HEK293 (cell line): ENCODE measurements around the gene ZNF26.
"Not testable (repeated sequence)": the region's sequence is repeated elsewhere in the genome, so short reads cannot be mapped to it uniquely, and the experiment has no call there.

Experiments used
- CTCF ChIA-PET: fragments of 350-600 bp; formaldehyde crosslinking; extraction: SDS; loops from one replicate; lab custom pipeline; 2021; ENCODE audit warnings: antibody characterized with exemption; lab: Yijun Ruan, JAX
- POLR2A ChIA-PET: fragments of 300-600 bp; formaldehyde crosslinking; extraction: SDS; loops from one replicate; lab custom pipeline; 2020; ENCODE audit warnings: antibody characterized with exemption, inconsistent platforms; lab: Yijun Ruan, JAX
- H3K27ac ChIP-seq: fragments of 200-500 bp; sonication (Bioruptor generic); 2 replicates; pipeline ENCODE4 v1.5.1; 2014; ENCODE audit warnings: low read depth, low read length, control low read depth, inconsistent platforms; ENCODE audit errors: extremely low read depth
- H3K36me3 ChIP-seq, 2 experiments: fragments of 200-500 bp in 1 of 2; sonication (Bioruptor generic) in 1 of 2; 1 replicate in 1 of 2; 2 replicates in 1 of 2; pipeline ENCODE4 v1.5.1; 2014 to 2017; ENCODE audit warnings: inconsistent platforms in 2 of 2, low read length in 2 of 2; ENCODE audit not compliant: control insufficient read depth in 2 of 2, insufficient read depth in 1 of 2
- H3K4me1 ChIP-seq: fragments of 200-500 bp; sonication (Bioruptor generic); 2 replicates; pipeline ENCODE4 v1.5.1; 2014; ENCODE audit warnings: mild to moderate bottlenecking, low read length, inconsistent platforms; ENCODE audit not compliant: control insufficient read depth, insufficient read depth
- H3K4me3 ChIP-seq: 2 replicates; pipeline ENCODE4 v1.5.1; 2011; ENCODE audit warnings: low read depth, mild to moderate bottlenecking, control low read depth, low read length, moderate library complexity
- H3K9me3 ChIP-seq: fragments of 200-500 bp; sonication (Bioruptor generic); 2 replicates; pipeline ENCODE4 v1.5.1; 2014; ENCODE audit warnings: low read depth, low read length, inconsistent platforms; ENCODE audit not compliant: control insufficient read depth, insufficient read depth
- BCL11A ChIP-seq: fragments of 450-650 bp; formaldehyde crosslinking; IDR thresholded peaks from 2 replicates; pipeline ENCODE4 v1.5.1; 2016; ENCODE audit warnings: low read depth, missing biosample characterization, missing genetic modification characterization
- IKZF3 ChIP-seq: fragments of 450-650 bp; IDR thresholded peaks from 2 replicates; pipeline ENCODE4 v1.5.0; 2018; ENCODE audit warnings: missing biosample characterization, mild to moderate bottlenecking, missing genetic modification characterization, moderate library complexity
- OSR2 ChIP-seq: fragments of 450-650 bp; formaldehyde crosslinking; IDR thresholded peaks from 2 replicates; pipeline ENCODE4 v1.5.1; 2016; ENCODE audit warnings: missing biosample characterization, missing genetic modification characterization
- RBAK ChIP-seq: fragments of 450-650 bp; formaldehyde crosslinking; IDR thresholded peaks from 2 replicates; pipeline ENCODE4 v1.5.1; 2016; ENCODE audit warnings: missing biosample characterization, missing genetic modification characterization
- REPIN1 ChIP-seq: fragments of 450-650 bp; formaldehyde crosslinking; IDR thresholded peaks from 2 replicates; pipeline ENCODE4 v1.5.1; 2017; ENCODE audit warnings: missing biosample characterization, missing genetic modification characterization, low read depth
- SP3 ChIP-seq: fragments of 450-650 bp; formaldehyde crosslinking; IDR thresholded peaks from 2 replicates; pipeline ENCODE4 v1.5.1; 2016; ENCODE audit warnings: missing biosample characterization, missing genetic modification characterization
- SP7 ChIP-seq: fragments of 450-650 bp; formaldehyde crosslinking; IDR thresholded peaks from 2 replicates; pipeline ENCODE4 v1.5.1; 2016; ENCODE audit warnings: missing biosample characterization, missing genetic modification characterization
- TRIM28 ChIP-seq: IDR thresholded peaks from 2 replicates; pipeline ENCODE4 v1.6.1; 2011; ENCODE audit warnings: low read length, control low read depth, borderline replicate concordance
- ZBTB17 ChIP-seq: fragments of 450-650 bp; formaldehyde crosslinking; IDR thresholded peaks from 2 replicates; pipeline ENCODE4 v1.5.1; 2016; ENCODE audit warnings: missing biosample characterization, missing genetic modification characterization
- ZBTB26 ChIP-seq: fragments of 450-650 bp; formaldehyde crosslinking; optimal IDR thresholded peaks from 2 replicates; pipeline ENCODE3; 2016; ENCODE audit warnings: missing biosample characterization, mild to moderate bottlenecking, missing genetic modification characterization
- ZNF221 ChIP-seq: fragments of 450-650 bp; formaldehyde crosslinking; IDR thresholded peaks from 2 replicates; pipeline ENCODE4 v1.5.1; 2017; ENCODE audit warnings: missing biosample characterization, missing genetic modification characterization, borderline replicate concordance
- ZNF324 ChIP-seq: fragments of 450-650 bp; formaldehyde crosslinking; IDR thresholded peaks from 2 replicates; pipeline ENCODE4 v1.5.1; 2016; ENCODE audit warnings: missing biosample characterization, missing genetic modification characterization
- ZNF37A ChIP-seq: fragments of 450-650 bp; IDR thresholded peaks from 2 replicates; pipeline ENCODE4 v1.5.1; 2018; ENCODE audit warnings: missing biosample characterization, missing genetic modification characterization
- ZNF501 ChIP-seq: fragments of 450-650 bp; formaldehyde crosslinking; IDR thresholded peaks from 2 replicates; pipeline ENCODE4 v1.5.1; 2016; ENCODE audit warnings: missing biosample characterization, missing genetic modification characterization
- ZNF521 ChIP-seq: fragments of 450-650 bp; formaldehyde crosslinking; IDR thresholded peaks from 2 replicates; pipeline ENCODE4 v1.5.1; 2017; ENCODE audit warnings: missing biosample characterization, mild to moderate bottlenecking, missing genetic modification characterization
- ZNF529 ChIP-seq: fragments of 450-650 bp; formaldehyde crosslinking; IDR thresholded peaks from 2 replicates; pipeline ENCODE4 v1.5.1; 2017; ENCODE audit warnings: missing genetic modification characterization, missing biosample characterization; ENCODE audit not compliant: insufficient replicate concordance
- ZNF626 ChIP-seq: fragments of 450-650 bp; sonication (Bioruptor Pico); formaldehyde crosslinking; IDR thresholded peaks from 2 replicates; pipeline ENCODE4 v1.5.1; 2018; ENCODE audit warnings: missing biosample characterization, missing genetic modification characterization, inconsistent platforms
- ZNF654 ChIP-seq: fragments of 450-650 bp; formaldehyde crosslinking; IDR thresholded peaks from 2 replicates; pipeline ENCODE4 v1.5.1; 2016; ENCODE audit warnings: low read depth, missing biosample characterization, missing genetic modification characterization
- ZNF660 ChIP-seq: fragments of 450-650 bp; IDR thresholded peaks from 2 replicates; pipeline ENCODE4 v1.5.1; 2018; ENCODE audit warnings: missing biosample characterization, mild to moderate bottlenecking, missing genetic modification characterization
- ZNF704 ChIP-seq: fragments of 450-650 bp; formaldehyde crosslinking; IDR thresholded peaks from 2 replicates; pipeline ENCODE4 v1.5.1; 2016; ENCODE audit warnings: missing biosample characterization, missing genetic modification characterization
- ZNF768 ChIP-seq: fragments of 450-650 bp; formaldehyde crosslinking; IDR thresholded peaks from 2 replicates; pipeline ENCODE4 v1.5.1; 2018; ENCODE audit warnings: missing biosample characterization, mild to moderate bottlenecking, missing genetic modification characterization
- ZNF785 ChIP-seq: fragments of 450-650 bp; formaldehyde crosslinking; IDR thresholded peaks from 2 replicates; pipeline ENCODE4 v1.5.1; 2016; ENCODE audit warnings: missing biosample characterization, missing genetic modification characterization
- ZSCAN16 ChIP-seq: fragments of 450-650 bp; formaldehyde crosslinking; IDR thresholded peaks from 2 replicates; pipeline ENCODE4 v1.5.1; 2016; ENCODE audit warnings: missing biosample characterization, missing genetic modification characterization
- TF ChIP-seq, protein P1 (sequence below): fragments of 450-650 bp; formaldehyde crosslinking; IDR thresholded peaks from 2 replicates; pipeline ENCODE4 v1.5.0; 2017; ENCODE audit warnings: missing biosample characterization, missing genetic modification characterization, borderline replicate concordance
- TF ChIP-seq, protein P2 (sequence below): fragments of 450-650 bp; formaldehyde crosslinking; IDR thresholded peaks from 2 replicates; pipeline ENCODE4 v1.5.1; 2016; ENCODE audit warnings: missing biosample characterization, missing genetic modification characterization

Gene ZNF26

GRCh38 chr12:132986001-132986884 is at the start of gene ZNF26 (continued):
- TF ChIP-seq ZNF704 = no peak
- TF ChIP-seq, protein P1, sequence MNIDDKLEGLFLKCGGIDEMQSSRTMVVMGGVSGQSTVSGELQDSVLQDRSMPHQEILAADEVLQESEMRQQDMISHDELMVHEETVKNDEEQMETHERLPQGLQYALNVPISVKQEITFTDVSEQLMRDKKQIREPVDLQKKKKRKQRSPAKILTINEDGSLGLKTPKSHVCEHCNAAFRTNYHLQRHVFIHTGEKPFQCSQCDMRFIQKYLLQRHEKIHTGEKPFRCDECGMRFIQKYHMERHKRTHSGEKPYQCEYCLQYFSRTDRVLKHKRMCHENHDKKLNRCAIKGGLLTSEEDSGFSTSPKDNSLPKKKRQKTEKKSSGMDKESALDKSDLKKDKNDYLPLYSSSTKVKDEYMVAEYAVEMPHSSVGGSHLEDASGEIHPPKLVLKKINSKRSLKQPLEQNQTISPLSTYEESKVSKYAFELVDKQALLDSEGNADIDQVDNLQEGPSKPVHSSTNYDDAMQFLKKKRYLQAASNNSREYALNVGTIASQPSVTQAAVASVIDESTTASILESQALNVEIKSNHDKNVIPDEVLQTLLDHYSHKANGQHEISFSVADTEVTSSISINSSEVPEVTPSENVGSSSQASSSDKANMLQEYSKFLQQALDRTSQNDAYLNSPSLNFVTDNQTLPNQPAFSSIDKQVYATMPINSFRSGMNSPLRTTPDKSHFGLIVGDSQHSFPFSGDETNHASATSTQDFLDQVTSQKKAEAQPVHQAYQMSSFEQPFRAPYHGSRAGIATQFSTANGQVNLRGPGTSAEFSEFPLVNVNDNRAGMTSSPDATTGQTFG = no peak
- no peak for TF ChIP-seq OSR2 (tag by site-specific recombination)
- 0 out of 2 replicates have a peak, but pooled peaks have one; percentile 29 for TF ChIP-seq ZNF626 (tag by site-specific recombination)
- TF ChIP-seq ZNF324 = no peak; the same call in 1 of the 2 replicates
- TF ChIP-seq ZNF521 = no peak
- peak; percentile 98 for TF ChIP-seq ZBTB17 (tag by site-specific recombination)
- TF ChIP-seq ZNF529 (tag by site-specific recombination) = no peak
- no peak for TF ChIP-seq ZNF785 (tag by site-specific recombination)
- TF ChIP-seq ZNF768 (tag by site-specific recombination) = peak; percentile 47; the same call in 1 of the 2 replicates
- TF ChIP-seq RBAK = no peak
- peak; percentile 71 for TF ChIP-seq SP7
- peak; percentile 60; the same call in 1 of the 2 replicates for TF ChIP-seq IKZF3 (tag by site-specific recombination)
- no peak for TF ChIP-seq ZNF221 (tag by site-specific recombination)
- peak; percentile 95 for TF ChIP-seq ZBTB26
- TF ChIP-seq REPIN1 (tag by site-specific recombination) = peak; percentile 67; the same call in 1 of the 2 replicates
- TF ChIP-seq, protein P2, sequence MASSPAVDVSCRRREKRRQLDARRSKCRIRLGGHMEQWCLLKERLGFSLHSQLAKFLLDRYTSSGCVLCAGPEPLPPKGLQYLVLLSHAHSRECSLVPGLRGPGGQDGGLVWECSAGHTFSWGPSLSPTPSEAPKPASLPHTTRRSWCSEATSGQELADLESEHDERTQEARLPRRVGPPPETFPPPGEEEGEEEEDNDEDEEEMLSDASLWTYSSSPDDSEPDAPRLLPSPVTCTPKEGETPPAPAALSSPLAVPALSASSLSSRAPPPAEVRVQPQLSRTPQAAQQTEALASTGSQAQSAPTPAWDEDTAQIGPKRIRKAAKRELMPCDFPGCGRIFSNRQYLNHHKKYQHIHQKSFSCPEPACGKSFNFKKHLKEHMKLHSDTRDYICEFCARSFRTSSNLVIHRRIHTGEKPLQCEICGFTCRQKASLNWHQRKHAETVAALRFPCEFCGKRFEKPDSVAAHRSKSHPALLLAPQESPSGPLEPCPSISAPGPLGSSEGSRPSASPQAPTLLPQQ (tag by site-specific recombination) = peak; percentile 53
- TF ChIP-seq ZNF501 = peak; percentile 87; the same call in 1 of the 2 replicates
- TF ChIP-seq ZSCAN16 (tag by site-specific recombination) = no peak
- no peak for TF ChIP-seq ZNF654 (tag by site-specific recombination)
- no peak for TF ChIP-seq BCL11A (tag by site-specific recombination)
- TF ChIP-seq TRIM28 = peak; percentile 10; the same call in 1 of the 2 replicates
- peak; percentile 73 for TF ChIP-seq SP3
- peak; percentile 31; the same call in 1 of the 2 replicates for TF ChIP-seq ZNF660 (tag by site-specific recombination)
- no peak for TF ChIP-seq ZNF37A

- H3K4me1 ChIP-seq, H3K27ac ChIP-seq, H3K9me3 ChIP-seq, POLR2A ChIA-PET, CTCF ChIA-PET, H3K4me3 ChIP-seq: not testable (repeated sequence)
- H3K36me3 ChIP-seq = peaks cover 0 to 28% of the 10 kb centered on the region in 2 experiments; a peak in 2 of 3 replicates
Observed at GRCh38 chr12:132936921-132937320, 49.2 kb upstream of the ZNF26 start.
